Gastroesophageal sphincter (tissue), 3 donors: ENCODE measurements around the gene RASSF1.

Experiments
- EP300 ChIP-seq: sonication (generic); formaldehyde crosslinking; IDR thresholded peaks from one replicate; pipeline ENCODE4 v1.6.1; 2017; ENCODE audit warnings: antibody characterized with exemption, mild to moderate bottlenecking
- POLR2A ChIP-seq, 2 donors: fragments of 450-650 bp; IDR thresholded peaks; one replicate each; pipeline ENCODE4 v1.6.1; 2017; ENCODE audit warnings: antibody characterized with exemption in 2 of 2, mild to moderate bottlenecking in 2 of 2, moderate library complexity in 1 of 2
- POLR2AphosphoS5 ChIP-seq: sonication (generic); formaldehyde crosslinking; IDR thresholded peaks from one replicate; pipeline ENCODE4 v1.6.1; 2017; ENCODE audit warnings: antibody characterized with exemption
- TF ChIP-seq, protein P1 (sequence below), 4 experiments: fragments of 200-600 bp in 2 of 4; fragments of 450-650 bp in 2 of 4; sonication (generic) in 1 of 4; IDR thresholded peaks; one replicate each; pipeline ENCODE4 v1.5.1; 2017 to 2019; ENCODE audit warnings: antibody characterized with exemption in 4 of 4, mild to moderate bottlenecking in 2 of 4, moderate library complexity in 2 of 4

DNA sequence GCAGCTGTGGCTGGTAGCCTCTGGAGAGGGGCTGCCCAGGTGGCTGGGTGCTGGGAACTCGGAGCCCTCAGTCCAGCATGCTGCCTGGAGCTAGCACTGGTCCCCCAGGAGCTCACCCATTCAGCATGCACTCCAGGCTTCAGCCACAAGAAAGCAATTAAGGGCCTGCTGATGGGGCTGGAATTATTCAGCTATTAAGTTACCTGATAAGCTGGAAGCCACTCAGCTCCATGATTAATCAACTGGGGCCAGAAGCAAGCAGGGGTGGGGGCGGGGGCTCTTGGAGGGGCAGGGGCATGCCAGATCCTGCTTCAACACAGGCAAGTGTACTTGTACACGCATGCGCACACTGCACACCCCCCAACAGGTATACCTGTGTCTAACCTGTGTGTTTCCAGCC, 40.7 kb upstream of the RASSF1 start:
- no peak for TF ChIP-seq POLR2A (IDR thresholded peaks at IDR 0.05)
- TF ChIP-seq, protein P1, sequence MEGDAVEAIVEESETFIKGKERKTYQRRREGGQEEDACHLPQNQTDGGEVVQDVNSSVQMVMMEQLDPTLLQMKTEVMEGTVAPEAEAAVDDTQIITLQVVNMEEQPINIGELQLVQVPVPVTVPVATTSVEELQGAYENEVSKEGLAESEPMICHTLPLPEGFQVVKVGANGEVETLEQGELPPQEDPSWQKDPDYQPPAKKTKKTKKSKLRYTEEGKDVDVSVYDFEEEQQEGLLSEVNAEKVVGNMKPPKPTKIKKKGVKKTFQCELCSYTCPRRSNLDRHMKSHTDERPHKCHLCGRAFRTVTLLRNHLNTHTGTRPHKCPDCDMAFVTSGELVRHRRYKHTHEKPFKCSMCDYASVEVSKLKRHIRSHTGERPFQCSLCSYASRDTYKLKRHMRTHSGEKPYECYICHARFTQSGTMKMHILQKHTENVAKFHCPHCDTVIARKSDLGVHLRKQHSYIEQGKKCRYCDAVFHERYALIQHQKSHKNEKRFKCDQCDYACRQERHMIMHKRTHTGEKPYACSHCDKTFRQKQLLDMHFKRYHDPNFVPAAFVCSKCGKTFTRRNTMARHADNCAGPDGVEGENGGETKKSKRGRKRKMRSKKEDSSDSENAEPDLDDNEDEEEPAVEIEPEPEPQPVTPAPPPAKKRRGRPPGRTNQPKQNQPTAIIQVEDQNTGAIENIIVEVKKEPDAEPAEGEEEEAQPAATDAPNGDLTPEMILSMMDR (IDR thresholded peaks at IDR 0.05) = no peak
- no peak for TF ChIP-seq POLR2AphosphoS5
- TF ChIP-seq EP300 = no peak
